GM19099 (cell line): ENCODE results near the gene SHISA9.

Experiments
- POLR2A ChIP-seq: IDR thresholded peaks from 3 replicates; pipeline ENCODE4 v1.6.1; 2011; ENCODE audit warnings: low read depth; ENCODE audit not compliant: insufficient read length; ENCODE audit errors: extremely low read depth

The SHISA9 gene

DNA sequence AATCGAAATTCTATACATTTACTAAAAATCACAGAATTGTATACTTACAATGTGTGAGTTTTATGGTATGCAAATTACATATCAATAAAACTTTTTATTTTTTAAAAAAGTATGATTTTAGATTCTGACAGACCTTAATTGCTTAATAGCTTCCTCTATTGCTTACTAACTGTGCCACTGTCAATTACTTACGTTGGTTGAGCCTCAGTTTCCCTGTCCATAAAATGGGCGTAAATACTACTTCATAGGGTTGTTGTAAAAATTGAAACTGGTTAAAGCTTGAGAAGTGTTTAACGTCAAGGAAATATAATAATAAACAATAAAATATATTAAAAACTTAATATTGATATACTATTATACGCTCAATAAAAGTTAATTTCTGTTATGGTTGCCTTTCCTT, 203.4 kb downstream of the SHISA9 start:
- no peak for TF ChIP-seq POLR2A

DNA sequence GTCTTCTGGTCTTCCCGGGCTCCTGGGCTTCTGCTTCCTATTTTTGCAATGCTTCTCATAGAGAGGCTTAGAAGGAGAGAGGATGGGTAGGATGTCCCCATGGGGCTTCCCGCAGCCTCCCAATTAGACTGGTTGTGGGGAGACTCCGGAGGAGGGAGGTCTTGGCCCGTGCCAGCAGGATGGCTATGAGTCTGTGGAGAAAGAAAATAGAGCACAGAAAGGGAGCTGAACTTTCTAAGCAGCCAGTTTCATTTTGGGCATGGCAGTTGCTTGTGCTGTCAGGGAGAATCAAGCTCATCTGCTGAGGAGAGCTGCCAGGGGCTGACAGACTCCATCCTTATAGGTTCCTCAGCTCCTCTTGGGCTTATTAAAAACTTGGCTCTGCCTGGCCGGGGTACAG, 204.0 kb downstream of the SHISA9 start:
- TF ChIP-seq POLR2A: no peak

DNA sequence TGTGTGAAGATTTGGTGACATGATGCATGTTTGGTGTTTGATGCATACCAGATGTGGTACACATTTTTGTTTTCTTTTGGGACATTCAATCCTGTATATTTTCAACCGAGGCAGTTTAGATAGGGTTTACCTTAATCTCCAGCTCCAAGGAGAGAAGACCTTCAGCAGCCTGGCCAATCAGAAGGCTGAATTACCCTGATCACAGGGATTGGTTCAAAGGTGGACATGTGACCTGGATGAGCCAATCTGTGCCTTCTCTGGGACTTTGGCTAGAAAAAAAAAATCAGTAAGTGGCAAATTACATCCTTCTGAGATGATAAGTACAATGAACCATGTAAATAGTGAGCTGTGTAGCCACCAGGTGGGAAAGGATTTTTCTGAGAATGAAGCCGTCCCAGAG, 205.1 kb downstream of the SHISA9 start:
- no peak for TF ChIP-seq POLR2A

DNA sequence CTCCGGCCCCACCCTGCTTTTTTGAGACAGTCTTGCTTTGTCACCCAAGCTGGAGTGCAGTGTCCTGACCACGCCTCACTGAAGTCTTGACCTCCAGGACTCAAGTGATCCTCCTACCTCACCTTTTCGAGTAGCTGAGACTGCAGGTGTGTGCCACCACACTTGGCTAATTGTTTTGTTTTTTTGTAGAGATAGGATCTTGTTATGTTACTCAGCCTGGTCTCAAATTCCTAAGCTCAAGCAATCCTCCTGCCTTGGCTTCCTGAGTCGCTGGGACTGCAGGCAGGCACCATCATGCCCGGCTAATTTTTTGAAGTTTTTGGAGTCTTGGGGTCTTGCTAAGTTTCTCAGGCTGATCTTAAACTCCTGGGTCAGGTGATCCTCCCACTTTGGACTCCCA, 206.7 kb downstream of the SHISA9 start:
- no peak for TF ChIP-seq POLR2A

DNA sequence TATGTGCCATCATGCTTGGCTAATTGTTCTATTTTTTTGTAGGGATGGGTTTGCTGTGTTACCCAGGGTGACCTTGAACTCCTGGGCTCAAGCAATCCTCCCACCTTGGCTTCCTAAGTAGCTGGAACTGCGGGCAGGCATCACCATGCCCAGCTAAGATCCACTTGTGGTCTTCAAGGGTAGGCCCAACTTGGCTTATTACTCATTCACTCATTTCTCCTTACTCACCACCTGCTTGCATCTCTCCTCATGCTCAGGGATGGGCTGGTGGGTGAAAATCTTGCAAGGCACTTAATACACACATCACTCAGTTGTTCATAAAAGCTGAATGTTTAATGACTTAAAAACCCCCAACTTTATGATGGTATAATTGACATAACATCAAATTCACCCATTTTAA, 207.8 kb downstream of the SHISA9 start:
- no peak for TF ChIP-seq POLR2A

DNA sequence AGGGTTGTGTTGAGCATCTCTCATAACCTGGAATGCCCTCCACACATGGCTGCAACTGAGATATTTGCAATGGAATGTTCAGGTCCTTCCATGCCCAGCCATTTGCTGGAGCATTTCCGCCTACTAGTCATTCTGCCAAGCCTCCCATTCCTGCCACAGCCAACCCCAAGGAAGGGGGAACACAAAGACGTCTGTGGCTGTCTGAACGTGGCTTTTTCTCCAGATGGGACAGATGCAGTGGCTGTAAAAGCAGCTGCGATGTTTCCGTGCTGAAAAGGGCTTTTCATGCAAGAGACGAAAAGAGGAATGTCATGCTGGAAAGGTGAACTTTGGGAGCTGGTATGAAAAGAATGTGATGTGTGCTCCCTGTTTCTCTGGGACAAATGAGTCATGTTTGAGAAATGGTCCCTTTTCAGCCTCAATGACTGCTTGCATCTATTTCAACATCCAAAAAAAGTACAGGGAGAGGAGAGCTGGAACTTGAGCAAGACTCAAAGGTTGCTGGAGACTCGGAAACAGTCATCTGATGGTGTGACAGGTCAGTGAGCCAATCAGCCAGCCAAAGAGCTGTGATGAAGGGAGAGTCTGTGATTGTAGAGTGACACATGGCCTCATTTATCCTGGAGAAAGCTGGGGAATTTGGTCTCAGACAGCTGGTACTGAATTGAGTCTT, 208.9 kb downstream of the SHISA9 start:
- TF ChIP-seq POLR2A: no peak

DNA sequence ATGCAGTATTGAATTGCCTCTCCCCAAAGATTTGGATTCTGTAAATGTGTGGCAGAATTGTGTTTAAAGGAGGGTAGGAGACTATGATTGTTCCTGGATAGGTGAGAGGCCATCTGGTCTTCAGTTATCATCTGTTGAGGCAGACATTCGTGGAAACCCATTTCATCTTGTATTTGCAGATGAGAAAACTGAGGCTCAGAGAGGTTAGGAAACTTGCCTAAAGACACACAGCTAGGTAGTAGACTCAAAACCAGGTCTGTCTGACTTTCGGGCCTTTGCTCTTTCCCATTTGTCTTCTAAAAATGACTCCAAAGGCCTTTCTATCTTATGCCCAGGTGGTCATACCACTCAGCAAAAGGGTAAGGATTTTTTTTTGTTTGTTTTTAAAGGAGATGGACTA, 210.3 kb downstream of the SHISA9 start:
- TF ChIP-seq POLR2A: no peak

DNA sequence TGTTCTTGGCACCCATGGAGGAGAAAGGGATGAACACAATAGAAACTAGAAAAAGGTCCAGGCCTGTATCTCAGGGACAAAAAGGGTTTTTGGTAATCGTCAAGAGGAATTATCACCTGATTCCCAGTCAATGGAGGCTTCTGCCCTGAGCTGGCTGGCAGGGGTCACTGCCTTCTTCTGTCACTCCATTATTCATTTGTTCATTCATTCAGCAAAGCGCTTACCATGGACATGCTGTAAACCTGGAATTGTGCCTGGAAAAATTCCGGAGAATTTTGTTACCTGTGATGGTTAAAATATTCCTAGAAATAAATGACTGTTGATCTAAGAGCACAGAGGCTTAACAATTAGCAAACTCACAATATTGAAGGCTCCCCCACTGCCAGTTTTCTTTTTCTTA, 212.3 kb downstream of the SHISA9 start:
- TF ChIP-seq POLR2A: no peak

DNA sequence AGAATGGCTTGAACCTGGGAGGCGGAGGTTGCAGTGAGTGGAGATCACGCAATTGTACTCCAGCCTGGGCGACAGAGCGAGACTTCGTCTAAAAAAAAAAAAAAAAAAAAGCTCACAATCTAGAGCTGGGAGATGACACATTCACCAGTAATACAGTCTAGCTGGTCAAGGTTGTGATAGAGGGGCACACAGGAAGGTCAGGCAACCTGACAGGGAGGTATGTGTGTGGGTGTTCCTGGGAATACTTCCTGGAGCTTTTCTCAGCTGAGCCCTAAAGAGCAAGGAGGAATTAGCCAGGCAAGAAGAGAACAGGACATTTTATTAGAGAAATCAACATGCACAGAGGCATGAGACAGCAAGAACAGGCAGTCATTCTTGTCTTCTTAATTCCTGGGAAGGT, 216.7 kb downstream of the SHISA9 start:
- TF ChIP-seq POLR2A: no peak

DNA sequence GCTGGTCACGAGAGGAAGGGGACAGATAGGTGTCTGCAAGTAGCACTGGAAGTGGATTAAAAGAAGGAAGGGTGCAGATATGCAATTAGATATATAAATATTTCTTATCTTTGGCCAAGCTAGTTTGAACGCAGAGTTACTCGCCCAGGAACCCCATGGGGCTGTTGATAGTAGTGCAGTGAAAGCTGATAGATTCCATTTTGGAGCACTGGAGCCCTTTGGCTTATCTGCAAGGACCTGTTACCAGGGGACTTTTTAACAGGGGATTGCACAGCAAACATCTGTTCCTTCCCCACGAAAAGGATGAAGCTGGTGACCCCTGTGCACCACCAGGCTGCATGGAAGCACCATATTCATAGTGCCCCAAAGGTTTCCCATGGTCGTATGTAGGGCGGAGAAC, 218.7 kb downstream of the SHISA9 start:
- TF ChIP-seq POLR2A: no peak

DNA sequence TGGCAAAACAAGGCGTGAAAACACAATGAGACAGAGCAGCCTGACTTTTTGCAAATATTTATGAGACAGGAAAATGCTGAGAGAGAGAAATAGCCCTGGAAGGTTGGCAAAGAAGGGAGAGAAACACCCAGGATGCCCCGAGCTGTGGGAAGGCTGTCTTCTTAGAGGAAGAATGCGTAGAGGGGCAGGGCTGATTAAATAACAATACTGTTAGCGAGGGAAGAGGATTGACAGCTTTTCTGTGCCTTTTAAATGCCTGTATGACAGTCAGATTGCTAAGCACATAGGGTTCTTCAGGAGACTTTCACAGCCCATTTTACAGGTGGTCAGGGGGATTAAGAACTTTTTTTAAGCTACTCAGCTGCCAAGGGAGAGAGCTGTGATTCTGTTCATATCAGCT, 219.2 kb downstream of the SHISA9 start:
- TF ChIP-seq POLR2A: no peak

DNA sequence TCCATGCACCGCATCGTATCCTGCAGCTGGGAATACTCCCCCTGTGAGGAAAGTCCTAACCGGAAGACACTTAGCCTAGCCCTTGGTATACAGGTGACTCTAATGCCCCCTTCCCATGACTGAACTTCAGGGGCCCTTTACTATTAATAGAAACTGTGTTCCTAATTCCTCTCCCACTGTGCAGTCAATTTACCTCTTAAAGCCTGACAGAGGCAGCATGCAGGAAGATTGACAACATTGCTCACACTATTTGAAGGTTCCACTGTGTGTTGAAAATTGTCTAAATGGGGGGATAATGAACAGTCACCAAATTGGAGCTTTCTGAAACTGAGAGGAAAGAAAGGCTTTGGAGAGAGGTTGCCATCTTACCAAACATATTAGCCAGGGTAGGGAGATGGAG, 222.6 kb downstream of the SHISA9 start:
- TF ChIP-seq POLR2A: no peak

DNA sequence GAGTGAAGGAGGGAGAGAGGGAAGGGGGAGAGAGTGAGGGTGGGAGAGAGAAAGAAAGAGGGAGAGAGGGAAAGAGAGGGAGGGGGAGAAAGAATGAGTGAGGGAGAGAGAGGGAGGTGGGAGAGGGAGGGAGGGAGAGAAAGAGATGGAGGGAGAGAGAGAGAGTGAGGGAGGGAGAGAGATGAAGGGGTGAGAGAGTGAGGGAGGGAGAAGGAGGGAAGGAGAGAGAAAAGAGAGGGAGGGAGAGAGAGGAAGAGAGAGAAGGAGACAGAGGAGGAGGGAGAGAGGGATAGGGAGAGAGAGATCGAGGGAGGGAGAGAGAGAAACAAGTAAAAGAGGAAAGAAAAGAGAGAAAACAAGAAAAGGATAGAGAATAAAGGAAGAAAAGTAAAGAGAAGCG, 225.7 kb downstream of the SHISA9 start:
- no peak for TF ChIP-seq POLR2A

DNA sequence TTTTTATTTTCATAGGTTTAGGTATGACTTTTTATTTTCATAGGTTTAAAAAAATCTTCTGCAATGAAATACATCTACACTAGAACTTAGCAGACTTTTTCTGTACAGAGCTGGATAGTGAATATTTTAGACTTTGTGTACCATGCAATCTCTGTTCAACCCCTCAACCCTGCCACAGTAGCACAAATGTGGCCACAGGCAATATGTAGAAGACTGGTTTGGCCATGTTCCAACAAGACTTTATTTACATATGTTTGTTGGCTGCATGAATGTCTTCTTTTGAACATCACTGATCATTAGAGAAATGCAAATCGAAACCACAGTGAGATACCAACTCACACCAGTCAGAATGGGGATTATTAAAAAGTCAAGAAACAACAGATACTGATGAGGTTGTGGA, 229.2 kb downstream of the SHISA9 start:
- TF ChIP-seq POLR2A: no peak

DNA sequence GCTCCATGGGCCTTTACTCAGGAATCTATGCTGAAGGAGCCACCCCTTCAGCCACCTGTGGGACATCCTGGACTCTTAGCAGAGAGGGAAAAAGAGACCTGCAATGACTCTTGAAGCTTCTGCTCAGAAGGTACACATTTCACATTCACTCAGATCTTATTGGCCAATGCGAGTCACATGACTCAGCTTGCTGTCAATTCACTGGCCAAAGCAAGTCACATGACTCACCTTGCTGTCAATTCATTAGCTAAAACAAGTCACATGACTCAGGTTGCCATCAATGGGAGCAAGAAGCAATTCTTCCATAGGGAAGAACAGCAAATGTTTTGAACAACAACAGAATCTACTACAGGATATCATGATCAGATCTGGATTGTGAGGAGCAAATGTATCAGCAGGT, 233.4 kb downstream of the SHISA9 start:
- no peak for TF ChIP-seq POLR2A

DNA sequence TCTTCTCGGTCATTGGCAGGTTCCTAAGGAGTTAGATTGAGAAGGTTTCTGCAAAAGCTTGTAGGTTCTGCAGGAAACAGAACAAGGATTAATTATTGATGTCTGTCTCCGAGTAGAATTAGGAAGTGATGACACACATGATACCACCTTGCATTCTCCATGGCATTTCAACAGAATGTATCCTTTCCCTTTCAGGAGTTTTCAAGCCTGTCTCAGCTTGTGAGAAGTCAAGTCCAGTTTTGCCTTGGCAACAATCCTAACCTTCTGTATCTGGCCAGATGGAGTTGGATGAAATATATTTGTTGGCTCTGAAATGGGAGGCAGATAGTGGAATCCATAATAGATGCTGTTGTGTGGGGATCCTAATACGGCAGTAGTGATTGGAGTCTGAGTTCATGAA, 235.5 kb downstream of the SHISA9 start:
- no peak for TF ChIP-seq POLR2A

DNA sequence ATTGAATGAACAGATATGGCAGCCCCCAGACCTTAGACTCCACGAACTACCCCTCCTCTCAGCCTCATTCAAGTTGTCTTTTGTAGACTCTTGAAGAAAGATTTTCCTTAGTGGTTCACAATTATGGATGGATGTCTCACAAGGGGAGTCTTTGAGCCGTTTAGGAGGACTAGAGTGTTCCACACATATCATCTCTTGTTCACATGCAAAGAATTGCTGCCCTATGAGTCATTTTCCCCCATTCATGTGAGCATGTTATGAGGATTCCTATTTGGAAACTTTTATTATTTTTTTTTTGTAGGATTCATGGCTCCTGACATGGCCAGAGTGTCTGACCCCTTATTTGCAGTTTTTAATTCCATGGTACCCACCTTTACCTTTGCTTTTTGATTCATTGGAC, 237.1 kb downstream of the SHISA9 start:
- TF ChIP-seq POLR2A: no peak
